Naive thymus-derived CD8-positive, alpha-beta T cell (primary cell): ENCODE measurements around the gene C8G. TPM values are rescaled to one million over a fixed set of nuclear protein-coding genes. Genes with fewer than 3 reads are reported as not detected.
A peak's percentile ranks its signal among the peaks of the same experiment; 100 is the strongest.

Source experiments
- ATAC-seq, 2 donors: fragments of 150-1000 bp; cut with Tn5 transposase in 1 of 2; sonication (Bioruptor Pico), chemical (Tn5 transposase) in 1 of 2; 1 replicate in 1 of 2; 2 replicates in 1 of 2; pipeline ENCODE4 v1.10.0; 2021; ENCODE audit warnings: mild to moderate bottlenecking in 2 of 2, moderate library complexity in 2 of 2
- POLR2A ChIA-PET: fragments of 350-600 bp; sonication (Branson Sonifier 250); formaldehyde crosslinking; loops from one replicate; lab custom pipeline; 2021; ENCODE audit warnings: antibody characterized with exemption; lab: Charles Lee
- DNase-seq, 10 donors: peaks; one replicate each; pipeline versions ENCODE4 v3.0.0 to v3.0.0-alpha.2; 2020 to 2022
- H3K27ac Mint-ChIP-seq, 10 donors: one replicate each; pipeline ENCODE4 v1.8.0; 2020 to 2022; ENCODE audit warnings: mild to moderate bottlenecking in 10 of 10, mixed read lengths in 10 of 10, moderate library complexity in 4 of 10, inconsistent platforms in 1 of 10
- H3K27me3 Mint-ChIP-seq, 5 donors: one replicate each; pipeline ENCODE4 v1.8.0; 2021 to 2022; ENCODE audit warnings: mixed read lengths in 5 of 5
- H3K36me3 Mint-ChIP-seq, 3 donors: one replicate each; pipeline ENCODE4 v1.8.0; 2020 to 2022; ENCODE audit warnings: mixed read lengths in 3 of 3, mild to moderate bottlenecking in 2 of 3, inconsistent platforms in 1 of 3
- H3K4me1 Mint-ChIP-seq, 4 donors: one replicate each; pipeline ENCODE4 v1.8.0; 2021 to 2022; ENCODE audit warnings: mixed read lengths in 4 of 4
- H3K4me3 Mint-ChIP-seq, 10 donors: one replicate each; pipeline ENCODE4 v1.8.0; 2020 to 2022; ENCODE audit warnings: mild to moderate bottlenecking in 10 of 10, mixed read lengths in 10 of 10, moderate library complexity in 6 of 10, inconsistent platforms in 1 of 10
- H3K9me3 Mint-ChIP-seq, 9 donors: one replicate each; pipeline ENCODE4 v1.8.0; 2020 to 2022; ENCODE audit warnings: mixed read lengths in 9 of 9, mild to moderate bottlenecking in 3 of 9, inconsistent platforms in 1 of 9, moderate library complexity in 1 of 9
- polyA plus RNA-seq, 3 donors: library from polyadenylated mRNA; unstranded; fragments of 300-500 nt; fragmentation: Illumina TruSeq; gene quantifications; one replicate each; pipeline ENCODE4 v1.2.3, GENCODE V29; 2021
- total RNA-seq, 8 experiments: library from RNA in 2 of 8; stranded (reverse) in 2 of 8; gene quantifications; one replicate each; pipeline ENCODE4 v1.2.3 and lab custom pipeline; 2021 to 2026

C8G gene
- total and polyA plus RNA-seq, 5 experiments from 2014 or later: 0.99 to 1.6 TPM; not detected in 3

- H3K27ac Mint-ChIP-seq: peak overlapping the region in 1 of 10 donors; percentile 15
- peaks cover 0 to 43% (median 6%) of the 10 kb centered on the region in 3 donors for H3K36me3 Mint-ChIP-seq
- DNase-seq: no peak
- POLR2A ChIA-PET: interaction anchor here (0.5 kb wide), 1 partner anchor 8 kb away, joined by 4 read pairs; no protein-coding TSS in a partner anchor
- ATAC-seq: no peak
- H3K9me3 Mint-ChIP-seq: no peaks in the 10 kb centered on the region
- no peaks in the 10 kb centered on the region for H3K27me3 Mint-ChIP-seq
- peaks cover 0 to 3% (median 1%) of the 10 kb centered on the region in 4 donors for H3K4me1 Mint-ChIP-seq
- no peak overlapping the region for H3K4me3 Mint-ChIP-seq
These were observed 22.5 kb upstream of the C8G start for GRCh38 chr9:136922540-136922939.

DNA sequence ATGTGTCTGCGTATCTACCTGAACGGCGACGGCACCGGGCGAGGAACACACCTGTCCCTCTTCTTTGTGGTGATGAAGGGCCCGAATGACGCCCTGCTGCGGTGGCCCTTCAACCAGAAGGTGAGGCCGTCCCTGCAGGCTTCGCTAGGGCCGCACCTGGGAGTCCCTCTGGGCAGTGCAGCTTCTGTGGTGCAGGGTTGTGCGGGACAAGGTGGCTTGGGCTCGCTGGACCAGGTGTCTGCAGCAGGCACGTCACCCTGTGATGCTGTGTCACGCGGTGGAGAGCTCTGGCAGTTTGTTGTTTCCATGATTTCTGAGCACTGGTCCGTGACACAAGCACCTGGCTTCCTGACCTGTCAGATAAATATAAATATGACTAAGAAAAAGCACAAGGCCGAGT is 21.2 kb upstream of the C8G start:
- ATAC-seq: no peak
- Mint-ChIP-seq H3K4me1 (peaks cover 0 to 6% (median 2%) of the 10 kb centered on the region in 4 donors), H3K27me3 (no peaks in the 10 kb centered on the region), H3K27ac (peak overlapping the region in 2 of 10 donors; percentile 29 to 37), H3K9me3 (no peaks in the 10 kb centered on the region), H3K4me3 (no peak overlapping the region), H3K36me3 (peaks cover 0 to 42% (median 6%) of the 10 kb centered on the region in 3 donors)
- POLR2A ChIA-PET: no interaction called here
- no peak for DNase-seq

GRCh38 chr9:136925414-136926153 is 19.5 kb upstream of the C8G start:
- Mint-ChIP-seq H3K36me3 (peaks cover 0 to 28% (median 0%) of the 10 kb centered on the region in 3 donors), H3K9me3 (no peaks in the 10 kb centered on the region), H3K27ac (peak overlapping the region in 1 of 10 donors; percentile 69), H3K4me1 (peaks cover 0 to 6% (median 3%) of the 10 kb centered on the region in 4 donors), H3K27me3 (no peaks in the 10 kb centered on the region), H3K4me3 (no peak overlapping the region)
- POLR2A ChIA-PET: interaction anchor here (1.0 kb wide), 1 partner anchor 83 kb away, joined by 3 read pairs; the partner anchor contains the start of gene AJM1
- ATAC-seq: no peak
- DNase-seq: no peak

- H3K4me3 Mint-ChIP-seq: no peak overlapping the region
- POLR2A ChIA-PET: no interaction called here
- peaks cover 0 to 6% (median 3%) of the 10 kb centered on the region in 4 donors for H3K4me1 Mint-ChIP-seq
- no peak overlapping the region for H3K27ac Mint-ChIP-seq
- no peak for ATAC-seq
- H3K9me3 Mint-ChIP-seq: no peaks in the 10 kb centered on the region
- H3K27me3 Mint-ChIP-seq: no peaks in the 10 kb centered on the region
- no peak for DNase-seq
- peaks cover 0 to 24% (median 0%) of the 10 kb centered on the region in 3 donors for H3K36me3 Mint-ChIP-seq
These were observed 18.8 kb upstream of the C8G start for GRCh38 chr9:136926154-136926704.

GRCh38 chr9:136926749-136927148 is 18.3 kb upstream of the C8G start:
- POLR2A ChIA-PET: no interaction called here
- Mint-ChIP-seq H3K27ac (no peak overlapping the region), H3K4me1 (peaks cover 0 to 6% (median 3%) of the 10 kb centered on the region in 4 donors), H3K27me3 (no peaks in the 10 kb centered on the region), H3K36me3 (peaks cover 0 to 24% (median 0%) of the 10 kb centered on the region in 3 donors), H3K4me3 (no peak overlapping the region), H3K9me3 (no peaks in the 10 kb centered on the region)
- ATAC-seq (no peak), DNase-seq (no peak)

DNA sequence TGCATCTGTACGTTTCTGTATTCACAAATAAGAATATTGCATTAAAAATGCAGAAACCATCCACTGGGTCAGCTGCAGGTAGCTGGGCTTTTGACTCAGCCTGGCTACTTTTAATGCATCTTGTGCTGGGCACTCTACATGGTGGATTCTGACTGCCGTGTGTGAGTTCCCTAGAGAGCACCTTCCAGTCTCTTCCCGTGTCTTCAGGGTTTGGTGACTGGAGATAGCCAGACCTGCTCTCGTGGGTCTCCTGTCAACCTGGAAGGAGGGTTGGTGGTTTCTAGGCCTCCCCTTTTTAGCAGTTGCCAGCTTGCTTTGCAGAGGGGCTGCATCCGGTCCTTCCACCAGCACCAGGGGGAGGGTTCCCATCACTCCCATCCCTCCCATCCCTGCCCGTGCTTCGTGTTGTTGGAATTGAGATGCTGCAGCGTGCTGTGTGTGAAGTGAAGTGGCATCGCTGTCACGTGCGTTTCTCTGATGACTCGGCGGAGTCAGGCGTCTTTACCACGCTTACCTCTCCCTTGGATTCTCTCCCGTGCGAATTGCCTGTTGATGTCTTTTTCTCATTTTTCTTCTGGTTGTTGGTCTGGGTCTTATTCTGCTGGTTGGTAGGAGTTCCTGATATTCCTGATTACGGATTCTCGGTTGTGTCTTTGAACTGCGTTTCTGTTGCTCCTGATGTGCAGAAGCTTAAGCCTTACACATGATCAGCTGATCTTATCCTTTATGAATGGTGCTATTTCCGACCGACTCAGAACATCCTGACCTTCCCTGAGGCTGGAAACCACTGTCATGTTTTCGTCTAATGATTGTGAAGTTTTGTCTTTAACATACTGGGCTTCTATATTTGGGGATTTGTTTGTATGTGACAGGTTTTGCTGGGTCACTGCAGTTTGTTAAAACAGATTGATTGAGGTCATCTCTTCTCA is 17.4 kb upstream of the C8G start:
- Mint-ChIP-seq H3K4me1 (peaks cover 0 to 6% (median 3%) of the 10 kb centered on the region in 4 donors), H3K4me3 (no peak overlapping the region), H3K27ac (peak overlapping the region in 4 of 10 donors; percentile 14 to 71 (median 32)), H3K36me3 (peaks cover 0 to 22% (median 0%) of the 10 kb centered on the region in 3 donors), H3K9me3 (no peaks in the 10 kb centered on the region), H3K27me3 (no peaks in the 10 kb centered on the region)
- no peak for ATAC-seq
- no peak for DNase-seq
- POLR2A ChIA-PET: no interaction called here

- POLR2A ChIA-PET: no interaction called here
- Mint-ChIP-seq H3K27ac (peak overlapping the region in 3 of 10 donors; percentile 4 to 42 (median 25)), H3K9me3 (no peaks in the 10 kb centered on the region), H3K4me3 (no peak overlapping the region), H3K4me1 (peaks cover 0 to 6% (median 5%) of the 10 kb centered on the region in 4 donors), H3K36me3 (peaks cover 0 to 19% (median 0%) of the 10 kb centered on the region in 3 donors), H3K27me3 (no peaks in the 10 kb centered on the region)
- ATAC-seq: no peak
- DNase-seq: peak in 1 of 10 donors; percentile 56
These were observed 16.5 kb upstream of the C8G start for GRCh38 chr9:136928591-136928990.

DNA sequence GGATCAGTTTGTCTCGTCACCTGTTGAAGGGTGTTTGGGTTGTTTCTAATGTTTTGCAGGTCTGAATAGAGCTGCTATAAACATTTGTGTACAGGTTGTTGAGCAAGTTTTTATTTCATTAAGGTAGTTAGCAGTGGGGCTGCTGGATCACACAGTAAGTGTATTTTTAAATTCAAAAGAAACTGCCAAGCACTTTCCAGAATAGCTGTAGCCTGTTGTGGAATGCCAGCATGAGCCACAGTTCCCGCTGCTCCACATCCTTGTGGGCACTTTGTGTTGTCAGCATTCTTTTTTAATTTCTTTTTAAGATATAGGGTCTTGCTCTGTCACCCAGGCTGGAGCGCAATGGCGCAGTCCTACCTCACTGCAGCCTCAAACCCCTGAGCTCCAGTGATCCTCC is 15.0 kb upstream of the C8G start:
- peaks cover 0 to 11% (median 0%) of the 10 kb centered on the region in 3 donors for H3K36me3 Mint-ChIP-seq
- H3K4me1 Mint-ChIP-seq: peaks cover 0 to 8% (median 5%) of the 10 kb centered on the region in 4 donors
- no peaks in the 10 kb centered on the region for H3K27me3 Mint-ChIP-seq
- H3K9me3 Mint-ChIP-seq: no peaks in the 10 kb centered on the region
- POLR2A ChIA-PET: interaction anchor here (0.7 kb wide), 2 partner anchors 7 to 720 kb away, joined by 3 to 4 read pairs; no protein-coding TSS in a partner anchor
- H3K4me3 Mint-ChIP-seq: no peak overlapping the region
- no peak for ATAC-seq
- peak overlapping the region in 6 of 10 donors; percentile 16 to 62 (median 52) for H3K27ac Mint-ChIP-seq
- no peak for DNase-seq

DNA sequence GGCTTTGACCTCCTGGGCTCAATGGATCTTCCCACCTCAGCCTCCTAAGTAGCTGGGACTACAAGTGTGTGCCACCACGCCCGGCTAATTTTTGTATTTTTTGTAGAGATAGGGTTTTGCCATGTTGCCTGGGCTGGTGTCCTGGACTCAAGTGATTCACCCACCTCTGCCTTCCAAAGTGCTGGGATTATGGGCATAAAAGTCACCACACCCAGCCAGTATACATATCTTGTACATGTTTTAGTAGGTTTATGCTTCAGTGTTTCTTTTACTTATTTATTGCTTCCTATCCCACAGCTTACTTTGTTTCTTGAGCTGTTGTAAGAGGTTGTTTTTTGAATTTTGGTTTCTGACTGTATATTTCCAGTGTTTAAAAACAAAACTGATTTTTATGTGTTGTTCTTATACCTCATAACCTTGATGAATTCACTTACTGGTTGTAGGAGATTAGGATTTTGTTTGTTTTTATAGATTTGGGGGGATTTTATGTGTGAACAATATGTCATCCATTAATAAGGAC is 13.4 kb upstream of the C8G start:
- H3K27me3 Mint-ChIP-seq: no peaks in the 10 kb centered on the region
- H3K9me3 Mint-ChIP-seq: no peaks in the 10 kb centered on the region
- DNase-seq (no peak), ATAC-seq (no peak)
- H3K27ac Mint-ChIP-seq: peak overlapping the region in 1 of 10 donors; percentile 78
- peaks cover 3 to 8% (median 6%) of the 10 kb centered on the region in 4 donors for H3K4me1 Mint-ChIP-seq
- peaks cover 0 to 7% (median 0%) of the 10 kb centered on the region in 3 donors for H3K36me3 Mint-ChIP-seq
- no peak overlapping the region for H3K4me3 Mint-ChIP-seq
- POLR2A ChIA-PET: interaction anchor here (0.7 kb wide), 2 partner anchors 70 to 569 kb away, joined by 4 to 6 read pairs; no protein-coding TSS in a partner anchor

DNA sequence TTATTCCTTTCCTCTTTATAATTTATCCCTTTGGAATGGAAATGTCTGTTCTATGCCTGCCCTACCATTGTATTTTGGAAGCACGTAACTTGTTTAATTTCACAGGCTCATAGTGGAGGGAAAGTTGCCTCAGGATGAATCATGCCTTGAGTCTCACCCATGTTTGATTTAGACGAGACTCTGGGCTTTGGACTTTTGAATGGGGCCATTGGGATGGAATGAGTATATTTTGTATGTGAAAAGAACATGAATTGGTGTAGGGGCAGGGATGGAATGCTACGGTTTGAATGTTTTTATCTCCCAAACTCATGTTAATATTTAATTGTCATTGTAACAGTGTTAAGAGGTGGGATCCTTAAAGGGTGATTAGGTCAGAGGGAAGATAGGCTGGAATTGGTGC is 10.8 kb upstream of the C8G start:
- peaks cover 0 to 5% (median 2%) of the 10 kb centered on the region in 3 donors for H3K36me3 Mint-ChIP-seq
- POLR2A ChIA-PET: interaction anchor here (0.7 kb wide), 1 partner anchor 162 kb away, joined by 3 read pairs; no protein-coding TSS in a partner anchor
- H3K27me3 Mint-ChIP-seq: no peaks in the 10 kb centered on the region
- H3K9me3 Mint-ChIP-seq: no peaks in the 10 kb centered on the region
- H3K4me3 Mint-ChIP-seq: no peak overlapping the region
- DNase-seq (no peak), ATAC-seq (no peak)
- H3K27ac Mint-ChIP-seq: peak overlapping the region in 1 of 10 donors; percentile 39
- H3K4me1 Mint-ChIP-seq: peaks cover 0 to 8% (median 4%) of the 10 kb centered on the region in 4 donors

GRCh38 chr9:136935651-136936050 is 9.4 kb upstream of the C8G start:
- H3K27ac Mint-ChIP-seq: no peak overlapping the region
- POLR2A ChIA-PET: interaction anchor here (0.7 kb wide), 1 partner anchor 410 kb away, joined by 3 read pairs; no protein-coding TSS in a partner anchor
- peaks cover 0 to 8% (median 4%) of the 10 kb centered on the region in 4 donors for H3K4me1 Mint-ChIP-seq
- peaks cover 0 to 11% (median 2%) of the 10 kb centered on the region in 3 donors for H3K36me3 Mint-ChIP-seq
- DNase-seq (no peak), ATAC-seq (no peak)
- H3K4me3 Mint-ChIP-seq: no peak overlapping the region
- no peaks in the 10 kb centered on the region for H3K27me3 Mint-ChIP-seq
- H3K9me3 Mint-ChIP-seq: no peaks in the 10 kb centered on the region
